ENCODE results near the gene MAP3K5. TPM values are rescaled to one million over a fixed set of nuclear protein-coding genes. Genes with fewer than 3 reads are reported as not detected.
"Not testable (repeated sequence)": the region's sequence is repeated elsewhere in the genome, so short reads cannot be mapped to it uniquely, and the experiment has no call there.

Gene MAP3K5
- 1 to 10 TPM; 6.6 to 9.7 TPM for total RNA-seq
- long read RNA-seq, partial matches to known transcripts = 1 of 1 reads
- long read RNA-seq, other reads (novel, unspliced or antisense) = 0 of 1 reads

GRCh38 chr6:136792410-136793262 is at the start of gene MAP3K5:
Gene MAP3K5, minus strand, starts transcription at chr6:136792477. Its CDS starts 320 bp downstream, at chr6:136792157.
- intact Hi-C loops (cut with DNase I) = loop anchor here (1.0 to 5.0 kb wide), 2 partner anchors 148 to 150 kb away; no protein-coding TSS in a partner anchor
- ATAC-seq (peak; percentile 91 to 95), DNase-seq (peak; percentile 94)

- intact Hi-C loops (cut with DNase I) = loop anchor here in 1 of 2 donors (5.0 kb wide), 1 partner anchor 167 kb away; no protein-coding TSS in a partner anchor
These were observed 48.2 kb upstream of the MAP3K5 start for GRCh38 chr6:136840276-136841001.

GRCh38 chr6:136831873-136832562 is 39.7 kb upstream of the MAP3K5 start:
- no peak for ATAC-seq
- intact Hi-C loops (cut with DNase I) = no loop called here

More at GRCh38 chr6:136840276-136841001, 48.2 kb upstream of the MAP3K5 start:
- ATAC-seq = no peak
- no peak for DNase-seq

GRCh38 chr6:136826216-136826615 is 33.9 kb upstream of the MAP3K5 start:
- intact Hi-C loops (cut with DNase I) = no loop called here
- no peak for DNase-seq
- ATAC-seq = no peak

More at GRCh38 chr6:136831873-136832562, 39.7 kb upstream of the MAP3K5 start:
- no peak for DNase-seq

- peak; percentile 22 for DNase-seq
These were observed 30.9 kb upstream of the MAP3K5 start for GRCh38 chr6:136823128-136823660.

GRCh38 chr6:136822376-136823127 is 30.3 kb upstream of the MAP3K5 start, which contains the start of gene PEX7:
Gene PEX7, plus strand, starts transcription at chr6:136822592. Its CDS starts 74 bp downstream, at chr6:136822666.
- intact Hi-C loops (cut with DNase I) = no loop called here
- DNase-seq (peak; percentile 94), ATAC-seq (peak; percentile 98 to 99)

More at GRCh38 chr6:136823128-136823660, 30.9 kb upstream of the MAP3K5 start:
- intact Hi-C loops (cut with DNase I) = no loop called here
- no peak for ATAC-seq

- intact Hi-C loops (cut with DNase I) = no loop called here
- ATAC-seq (peak; percentile 3 to 5), DNase-seq (peak; percentile 26)
These were observed 29.7 kb upstream of the MAP3K5 start for GRCh38 chr6:136822046-136822375.

GRCh38 chr6:136820561-136820960 is 28.3 kb upstream of the MAP3K5 start:
- no peak for DNase-seq
- ATAC-seq = no peak
- intact Hi-C loops (cut with DNase I) = no loop called here

GRCh38 chr6:136816656-136817055 is 24.4 kb upstream of the MAP3K5 start:
- ATAC-seq (no peak), DNase-seq (no peak)
- intact Hi-C loops (cut with DNase I) = no loop called here

- intact Hi-C loops (cut with DNase I); ATAC-seq; DNase-seq: not testable (repeated sequence)
These were observed 23.3 kb upstream of the MAP3K5 start for GRCh38 chr6:136815608-136816007.

- intact Hi-C loops (cut with DNase I) = no loop called here
- no peak for DNase-seq
- ATAC-seq = no peak
These were observed 19.9 kb upstream of the MAP3K5 start for GRCh38 chr6:136812174-136812573.

GRCh38 chr6:136811272-136811671 is 19.0 kb upstream of the MAP3K5 start:
- ATAC-seq = no peak
- intact Hi-C loops (cut with DNase I) = no loop called here
- no peak for DNase-seq

- intact Hi-C loops (cut with DNase I) = no loop called here
- DNase-seq = no peak
- ATAC-seq = no peak
These were observed 17.0 kb upstream of the MAP3K5 start for GRCh38 chr6:136809091-136809860.

GRCh38 chr6:136803608-136804007 is 11.3 kb upstream of the MAP3K5 start:
- intact Hi-C loops (cut with DNase I) = no loop called here
- DNase-seq (no peak), ATAC-seq (no peak)

- ATAC-seq = no peak
- intact Hi-C loops (cut with DNase I) = no loop called here
- no peak for DNase-seq
These were observed 9.3 kb upstream of the MAP3K5 start for GRCh38 chr6:136801581-136801980.

GRCh38 chr6:136798044-136798443 is 5.8 kb upstream of the MAP3K5 start:
- no peak for DNase-seq
- no peak for ATAC-seq
- intact Hi-C loops (cut with DNase I) = no loop called here

GRCh38 chr6:136795996-136796395 is 3.7 kb upstream of the MAP3K5 start:
- DNase-seq = no peak
- intact Hi-C loops (cut with DNase I) = no loop called here
- no peak for ATAC-seq

GRCh38 chr6:136795386-136795785 is 3.1 kb upstream of the MAP3K5 start:
- no peak for ATAC-seq
- intact Hi-C loops (cut with DNase I) = no loop called here
- no peak for DNase-seq

All from left cardiac atrium (tissue), 4 donors.